Measurements from ENCODE around the gene DPCD.
"Not testable (repeated sequence)": the region's sequence is repeated elsewhere in the genome, so short reads cannot be mapped to it uniquely, and the experiment has no call there.

The DPCD gene

GRCh38 chr10:101618871-101619270 lies 30.8 kb downstream of the DPCD start:
- no peak for DNase-seq (ENCODE audit: low spot score)

GRCh38 chr10:101619983-101620382 lies 31.9 kb downstream of the DPCD start:
- DNase-seq (ENCODE audit: low spot score), result no peak

GRCh38 chr10:101623528-101623927 lies 35.4 kb downstream of the DPCD start:
- no peak for DNase-seq (ENCODE audit: low spot score)

GRCh38 chr10:101624526-101625102 lies 36.5 kb downstream of the DPCD start:
- DNase-seq (ENCODE audit: low spot score), result no peak

GRCh38 chr10:101625821-101626412 lies 37.8 kb downstream of the DPCD start:
- DNase-seq (ENCODE audit: low spot score), result no peak

- DNase-seq (ENCODE audit: low spot score), result no peak
Observed at GRCh38 chr10:101629837-101630632, 41.9 kb downstream of the DPCD start.

- DNase-seq (ENCODE audit: low spot score), result no peak
Observed at GRCh38 chr10:101630633-101630920, 42.5 kb downstream of the DPCD start.

- DNase-seq (ENCODE audit: low spot score), result no peak
Observed at GRCh38 chr10:101631821-101632475, 43.8 kb downstream of the DPCD start.

- not testable (repeated sequence) for DNase-seq (ENCODE audit: low spot score)
Observed at GRCh38 chr10:101633510-101633909, 45.4 kb downstream of the DPCD start.

- no peak for DNase-seq (ENCODE audit: low spot score)
Observed at GRCh38 chr10:101639141-101639900, 51.2 kb downstream of the DPCD start.

GRCh38 chr10:101643546-101643945 lies 55.4 kb downstream of the DPCD start:
- no peak for DNase-seq (ENCODE audit: low spot score)

- DNase-seq (ENCODE audit: low spot score), result no peak
Observed at GRCh38 chr10:101644002-101644401, 55.9 kb downstream of the DPCD start.

GRCh38 chr10:101645659-101646058 lies 57.5 kb downstream of the DPCD start:
- no peak for DNase-seq (ENCODE audit: low spot score)

GRCh38 chr10:101646364-101646763 lies 58.2 kb downstream of the DPCD start:
- no peak for DNase-seq (ENCODE audit: low spot score)

- DNase-seq (ENCODE audit: low spot score), result no peak
Observed at GRCh38 chr10:101647255-101647654, 59.1 kb downstream of the DPCD start.

GRCh38 chr10:101649525-101650085 lies 61.5 kb downstream of the DPCD start:
- no peak for DNase-seq (ENCODE audit: low spot score)

- DNase-seq (ENCODE audit: low spot score), result no peak
Observed at GRCh38 chr10:101650863-101651262, 62.7 kb downstream of the DPCD start.

- DNase-seq (ENCODE audit: low spot score), result no peak
Observed at GRCh38 chr10:101651336-101651735, 63.2 kb downstream of the DPCD start.

- DNase-seq (ENCODE audit: low spot score), result no peak
Observed at GRCh38 chr10:101653536-101653935, 65.4 kb downstream of the DPCD start.

GRCh38 chr10:101655570-101655969 lies 67.4 kb downstream of the DPCD start:
- no peak for DNase-seq (ENCODE audit: low spot score)

- DNase-seq (ENCODE audit: low spot score), result no peak
Observed at GRCh38 chr10:101656890-101657289, 68.8 kb downstream of the DPCD start.

- no peak for DNase-seq (ENCODE audit: low spot score)
Observed at GRCh38 chr10:101658975-101659374, 70.9 kb downstream of the DPCD start.
